ENCODE data around the gene KIAA1614.

- TF ChIP-seq PPARA (CRISPR knock-in tag; IDR thresholded peaks at IDR 0.05; ENCODE audit: borderline replicate concordance) (no peak), ZNF8 (CRISPR knock-in tag; IDR thresholded peaks at IDR 0.05) (no peak), OSR1 (CRISPR knock-in tag; IDR thresholded peaks at IDR 0.05) (no peak), ZNF565 (CRISPR knock-in tag; conservative IDR thresholded peaks at IDR 0.05; ENCODE audit: low read depth) (no peak), PATZ1 (CRISPR knock-in tag; IDR thresholded peaks at IDR 0.05; ENCODE audit: borderline replicate concordance) (no peak), CSRNP3 (CRISPR knock-in tag; IDR thresholded peaks at IDR 0.05) (no peak)
Observed at GRCh38 chr1:180954801-180955165, 42.1 kb downstream of the KIAA1614 start.

All from SK-N-SH treated with all-trans-retinoic acid at 6 μM for 48 hours (cell line).